ENCODE results near the gene CERT1. TPM values are rescaled to one million over a fixed set of nuclear protein-coding genes. Genes with fewer than 3 reads are reported as not detected.

CERT1 gene
- total RNA-seq, 2 experiments from 2014 or later = 13.3 to 33.6 TPM

DNA sequence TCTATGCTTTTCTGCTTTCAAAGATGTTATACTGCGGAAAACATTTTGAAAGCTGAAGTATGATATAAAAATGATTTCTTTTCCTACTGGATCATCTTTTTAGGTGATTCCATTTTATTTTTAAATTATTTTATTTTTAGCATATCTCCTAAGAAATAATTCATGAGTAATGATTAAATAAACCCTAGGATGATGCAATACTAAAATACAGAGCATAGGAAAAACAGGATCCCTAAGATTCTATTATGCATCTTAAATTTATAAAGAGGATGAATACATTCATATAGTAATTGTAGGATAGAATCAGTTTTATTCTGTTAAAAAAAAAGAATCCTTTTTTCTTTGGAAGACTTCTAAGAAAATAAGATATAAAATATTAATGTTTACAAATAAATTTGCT, 11.1 kb upstream of the CERT1 start:
- no peak for TF ChIP-seq EZH2phosphoT487 (IDR thresholded peaks at IDR 0.05; ENCODE audit: borderline replicate concordance, low read depth, low read length)
- TF ChIP-seq, protein P1, sequence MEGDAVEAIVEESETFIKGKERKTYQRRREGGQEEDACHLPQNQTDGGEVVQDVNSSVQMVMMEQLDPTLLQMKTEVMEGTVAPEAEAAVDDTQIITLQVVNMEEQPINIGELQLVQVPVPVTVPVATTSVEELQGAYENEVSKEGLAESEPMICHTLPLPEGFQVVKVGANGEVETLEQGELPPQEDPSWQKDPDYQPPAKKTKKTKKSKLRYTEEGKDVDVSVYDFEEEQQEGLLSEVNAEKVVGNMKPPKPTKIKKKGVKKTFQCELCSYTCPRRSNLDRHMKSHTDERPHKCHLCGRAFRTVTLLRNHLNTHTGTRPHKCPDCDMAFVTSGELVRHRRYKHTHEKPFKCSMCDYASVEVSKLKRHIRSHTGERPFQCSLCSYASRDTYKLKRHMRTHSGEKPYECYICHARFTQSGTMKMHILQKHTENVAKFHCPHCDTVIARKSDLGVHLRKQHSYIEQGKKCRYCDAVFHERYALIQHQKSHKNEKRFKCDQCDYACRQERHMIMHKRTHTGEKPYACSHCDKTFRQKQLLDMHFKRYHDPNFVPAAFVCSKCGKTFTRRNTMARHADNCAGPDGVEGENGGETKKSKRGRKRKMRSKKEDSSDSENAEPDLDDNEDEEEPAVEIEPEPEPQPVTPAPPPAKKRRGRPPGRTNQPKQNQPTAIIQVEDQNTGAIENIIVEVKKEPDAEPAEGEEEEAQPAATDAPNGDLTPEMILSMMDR (conservative IDR thresholded peaks at IDR 0.05; ENCODE audit: low read length) = no peak
- POLR2A ChIA-PET = interaction anchor here (0.7 to 1.0 kb wide), 2 partner anchors 9 to 10 kb away, joined by 3 to 4 read pairs; partner anchors contain the start of gene POLK
- CTCF ChIA-PET (ENCODE audit: unreplicated experiment) = no interaction called here
- no peak overlapping the region for H3K4me2 ChIP-seq (ENCODE audit: low read length)
- peaks cover 43% of the 10 kb centered on the region for H3K36me3 ChIP-seq (ENCODE audit: insufficient read depth, low read length)
- H3K79me2 ChIP-seq (ENCODE audit: insufficient read depth, low read depth, low read length) = peaks cover 86% of the 10 kb centered on the region; the same call in 1 of the 2 replicates
- 0 out of 2 replicates have a peak, but pooled peaks cover 3% of the 10 kb centered on the region for H4K20me1 ChIP-seq (ENCODE audit: insufficient read depth, low read length)
- H3K9me2 ChIP-seq (ENCODE audit: insufficient read depth, low read length) = no peaks in the 10 kb centered on the region
- intact Hi-C loops (cut with micrococcal nuclease; ENCODE audit: unreplicated experiment) = no loop called here
- DNase-seq (ENCODE audit: low spot score) = no peak
- no TSS peak for BruUV-seq (replicated peaks)
- peaks cover 11% of the 10 kb centered on the region for H3K4me1 ChIP-seq (ENCODE audit: insufficient read depth, low read length, poor library complexity, severe bottlenecking)
- no peak overlapping the region for H2AFZ ChIP-seq (ENCODE audit: low read length)
- peaks cover 40% of the 10 kb centered on the region for H3K9me3 ChIP-seq (ENCODE audit: low read length)
- no peak overlapping the region for H3K27ac ChIP-seq (ENCODE audit: low read depth, low read length, poor library complexity, severe bottlenecking)
- H3K4me3 ChIP-seq (ENCODE audit: low read depth, low read length, poor library complexity, severe bottlenecking) = no peak overlapping the region

- Histone ChIP-seq H3K9me3 (ENCODE audit: low read length) (peaks cover 40% of the 10 kb centered on the region), H4K20me1 (ENCODE audit: insufficient read depth, low read length) (0 out of 2 replicates have a peak, but pooled peaks cover 3% of the 10 kb centered on the region), H3K27ac (ENCODE audit: low read depth, low read length, poor library complexity, severe bottlenecking) (no peak overlapping the region), H3K36me3 (ENCODE audit: insufficient read depth, low read length) (peaks cover 41% of the 10 kb centered on the region), H2AFZ (ENCODE audit: low read length) (no peak overlapping the region), H3K4me2 (ENCODE audit: low read length) (no peak overlapping the region), H3K4me1 (ENCODE audit: insufficient read depth, low read length, poor library complexity, severe bottlenecking) (peaks cover 11% of the 10 kb centered on the region), H3K9me2 (ENCODE audit: insufficient read depth, low read length) (no peaks in the 10 kb centered on the region), H3K79me2 (ENCODE audit: insufficient read depth, low read depth, low read length) (peaks cover 88% of the 10 kb centered on the region; the same call in 1 of the 2 replicates), H3K4me3 (ENCODE audit: low read depth, low read length, poor library complexity, severe bottlenecking) (no peak overlapping the region)
- TF ChIP-seq, protein P1 (conservative IDR thresholded peaks at IDR 0.05; ENCODE audit: low read length) = no peak
- TF ChIP-seq EZH2phosphoT487 (IDR thresholded peaks at IDR 0.05; ENCODE audit: borderline replicate concordance, low read depth, low read length) = no peak
- no TSS peak for BruUV-seq (replicated peaks)
- ChIA-PET CTCF (ENCODE audit: unreplicated experiment) (no interaction called here), POLR2A (interaction anchor here (0.5 kb wide), 1 partner anchor 8 kb away, joined by 4 read pairs; no protein-coding TSS in a partner anchor)
- intact Hi-C loops (cut with micrococcal nuclease; ENCODE audit: unreplicated experiment) = no loop called here
- DNase-seq (ENCODE audit: low spot score) = no peak
Measured at GRCh38 chr5:75522025-75522424, 10.6 kb upstream of the CERT1 start.

DNA sequence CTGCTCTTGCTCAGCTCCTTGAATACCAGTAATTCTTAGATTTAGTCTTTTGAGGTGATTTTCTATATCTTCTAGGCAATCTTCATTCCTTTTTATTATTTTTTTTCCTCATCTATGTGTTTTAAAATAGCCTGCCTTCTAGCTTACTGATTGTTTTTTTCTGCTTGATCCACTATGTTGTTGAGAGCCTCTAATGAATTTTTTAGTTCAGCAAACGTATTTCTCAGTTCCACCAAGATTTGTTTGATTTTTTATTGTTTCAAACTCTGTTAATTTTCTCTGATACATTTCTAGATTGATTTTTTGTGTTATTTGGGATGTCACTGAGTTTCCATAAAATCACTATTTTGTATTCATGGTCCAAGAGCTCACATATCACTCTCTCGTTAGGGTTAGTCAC, 9.8 kb upstream of the CERT1 start:
- peaks cover 88% of the 10 kb centered on the region; the same call in 1 of the 2 replicates for H3K79me2 ChIP-seq (ENCODE audit: insufficient read depth, low read depth, low read length)
- H3K4me3 ChIP-seq (ENCODE audit: low read depth, low read length, poor library complexity, severe bottlenecking) = no peak overlapping the region
- H3K9me3 ChIP-seq (ENCODE audit: low read length) = peaks cover 40% of the 10 kb centered on the region
- H3K27ac ChIP-seq (ENCODE audit: low read depth, low read length, poor library complexity, severe bottlenecking) = no peak overlapping the region
- intact Hi-C loops (cut with micrococcal nuclease; ENCODE audit: unreplicated experiment) = no loop called here
- H3K9me2 ChIP-seq (ENCODE audit: insufficient read depth, low read length) = no peaks in the 10 kb centered on the region
- ChIA-PET CTCF (ENCODE audit: unreplicated experiment) (no interaction called here), POLR2A (interaction anchor here (0.5 to 2.0 kb wide), 4 partner anchors 9 to 18 kb away, joined by 3 to 10 read pairs (median 4); partner anchors contain the start of gene POLK)
- no TSS peak for BruUV-seq (replicated peaks)
- peaks cover 40% of the 10 kb centered on the region for H3K36me3 ChIP-seq (ENCODE audit: insufficient read depth, low read length)
- H2AFZ ChIP-seq (ENCODE audit: low read length) = no peak overlapping the region
- no peak for TF ChIP-seq EZH2phosphoT487 (IDR thresholded peaks at IDR 0.05; ENCODE audit: borderline replicate concordance, low read depth, low read length)
- TF ChIP-seq, protein P1 (conservative IDR thresholded peaks at IDR 0.05; ENCODE audit: low read length) = no peak
- no peak for DNase-seq (ENCODE audit: low spot score)
- H3K4me2 ChIP-seq (ENCODE audit: low read length) = no peak overlapping the region
- H4K20me1 ChIP-seq (ENCODE audit: insufficient read depth, low read length) = 0 out of 2 replicates have a peak, but pooled peaks cover 3% of the 10 kb centered on the region
- peaks cover 11% of the 10 kb centered on the region for H3K4me1 ChIP-seq (ENCODE audit: insufficient read depth, low read length, poor library complexity, severe bottlenecking)

Data from OCI-LY7 (cell line).